Upper lobe of right lung (tissue), 1 donor: ENCODE data around the gene RAB11FIP2. TPM values are rescaled to one million over a fixed set of nuclear protein-coding genes. Genes with fewer than 3 reads are reported as not detected.
A peak's percentile ranks its signal among the peaks of the same experiment; 100 is the strongest.

ENCODE experiments used
- ATAC-seq: fragments of 200-7000 bp; cut with Tn5 transposase; one replicate; pipeline ENCODE4 v1.9.1; 2020; ENCODE audit warnings: mild to moderate bottlenecking, moderate library complexity
- DNase-seq: peaks from one replicate; pipeline ENCODE4 v3.0.0-alpha.2; 2020
- H3K27ac ChIP-seq: fragments of 200-600 bp; one replicate; pipeline ENCODE4 v1.8.0; 2022
- H3K27me3 ChIP-seq: fragments of 200-600 bp; one replicate; pipeline ENCODE4 v1.8.0; 2022; ENCODE audit warnings: mild to moderate bottlenecking
- H3K36me3 ChIP-seq: fragments of 200-600 bp; one replicate; pipeline ENCODE4 v1.8.0; 2022
- H3K4me1 ChIP-seq: fragments of 200-600 bp; one replicate; pipeline ENCODE4 v1.8.0; 2022
- H3K4me3 ChIP-seq: fragments of 200-600 bp; one replicate; pipeline ENCODE4 v1.8.0; 2022; ENCODE audit warnings: mild to moderate bottlenecking
- H3K9me3 ChIP-seq: fragments of 200-600 bp; one replicate; pipeline ENCODE4 v1.8.0; 2022
- intact Hi-C: fragments of 100-400 bp; cut with DNase I; formaldehyde crosslinking; loops from one replicate; pipeline ENCODE4 v1.11.0; 2022
- total RNA-seq: library from RNA; stranded (reverse); fragmentation: NEBNext Ultra II Directional; extraction: Animal tissue kit (Norgen Biotek cat#: 25700); gene quantifications from one replicate; pipeline ENCODE4 v1.2.1, GENCODE V29; 2021
- TF ChIP-seq, protein P1 (sequence below): fragments of 200-600 bp; IDR thresholded peaks from one replicate; pipeline ENCODE4 v1.8.0; 2022; ENCODE audit warnings: antibody characterized with exemption
- donor health status: DM: no; HTN: yes; CAD: no; lungs with severe emphysema.

RAB11FIP2 gene
- total RNA-seq, 1 donor from 2014 or later = 27.6 TPM

DNA sequence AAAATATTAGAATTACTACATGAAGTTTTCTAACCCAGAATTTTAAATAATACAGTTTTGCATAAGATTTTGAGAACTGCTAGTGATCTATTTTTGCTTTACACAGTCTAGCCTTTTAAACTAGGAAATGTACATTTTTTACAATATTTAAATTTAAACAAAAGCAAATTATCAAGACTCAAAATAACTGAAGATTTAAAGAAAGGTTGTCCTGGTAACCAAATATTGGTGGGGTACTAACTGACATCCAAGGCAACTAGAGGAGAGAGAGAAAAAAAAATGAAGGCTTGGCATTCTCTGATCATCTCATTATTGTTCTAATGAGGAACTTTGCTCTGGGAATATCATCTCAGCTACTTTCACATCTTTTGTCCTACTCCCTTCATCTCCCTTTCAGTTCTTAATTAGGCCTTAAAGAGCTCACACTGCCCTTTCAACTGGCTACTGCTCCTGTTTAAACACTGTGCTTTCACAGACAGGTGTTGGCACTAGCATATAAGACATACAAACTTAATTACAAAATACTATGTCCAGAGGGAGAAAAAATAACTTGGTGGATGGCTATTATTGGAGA, 33.7 kb downstream of the RAB11FIP2 start:
- Histone ChIP-seq H3K9me3 (no peaks in the 10 kb centered on the region), H3K4me1 (no peaks in the 10 kb centered on the region), H3K27ac (no peak overlapping the region), H3K27me3 (no peaks in the 10 kb centered on the region), H3K36me3 (peaks cover 10% of the 10 kb centered on the region), H3K4me3 (no peak overlapping the region)
- intact Hi-C loops = no loop called here
- ATAC-seq = no peak
- DNase-seq = no peak
- TF ChIP-seq, protein P1, sequence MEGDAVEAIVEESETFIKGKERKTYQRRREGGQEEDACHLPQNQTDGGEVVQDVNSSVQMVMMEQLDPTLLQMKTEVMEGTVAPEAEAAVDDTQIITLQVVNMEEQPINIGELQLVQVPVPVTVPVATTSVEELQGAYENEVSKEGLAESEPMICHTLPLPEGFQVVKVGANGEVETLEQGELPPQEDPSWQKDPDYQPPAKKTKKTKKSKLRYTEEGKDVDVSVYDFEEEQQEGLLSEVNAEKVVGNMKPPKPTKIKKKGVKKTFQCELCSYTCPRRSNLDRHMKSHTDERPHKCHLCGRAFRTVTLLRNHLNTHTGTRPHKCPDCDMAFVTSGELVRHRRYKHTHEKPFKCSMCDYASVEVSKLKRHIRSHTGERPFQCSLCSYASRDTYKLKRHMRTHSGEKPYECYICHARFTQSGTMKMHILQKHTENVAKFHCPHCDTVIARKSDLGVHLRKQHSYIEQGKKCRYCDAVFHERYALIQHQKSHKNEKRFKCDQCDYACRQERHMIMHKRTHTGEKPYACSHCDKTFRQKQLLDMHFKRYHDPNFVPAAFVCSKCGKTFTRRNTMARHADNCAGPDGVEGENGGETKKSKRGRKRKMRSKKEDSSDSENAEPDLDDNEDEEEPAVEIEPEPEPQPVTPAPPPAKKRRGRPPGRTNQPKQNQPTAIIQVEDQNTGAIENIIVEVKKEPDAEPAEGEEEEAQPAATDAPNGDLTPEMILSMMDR = no peak

DNA sequence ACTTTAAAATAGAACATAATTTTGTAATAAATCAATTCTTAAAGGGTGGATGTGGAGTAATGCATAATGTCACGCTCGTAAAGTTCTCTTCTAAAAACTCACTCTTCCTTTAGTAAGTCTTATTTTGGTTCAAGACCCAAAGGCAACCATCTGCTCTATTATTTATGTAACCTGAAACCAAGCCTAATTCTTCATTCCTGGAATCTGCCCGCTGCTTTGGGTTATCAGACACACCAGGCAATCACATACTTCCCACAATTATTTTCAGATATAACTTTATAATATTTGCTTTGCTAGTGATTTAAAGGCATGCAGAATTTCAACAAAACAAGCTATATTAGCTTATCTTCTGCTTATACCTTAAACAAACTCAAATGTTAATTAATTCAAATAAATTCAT, 39.0 kb downstream of the RAB11FIP2 start:
- H3K4me1 ChIP-seq = no peaks in the 10 kb centered on the region
- TF ChIP-seq, protein P1 = no peak
- H3K9me3 ChIP-seq = no peaks in the 10 kb centered on the region
- intact Hi-C loops = no loop called here
- H3K27ac ChIP-seq = no peak overlapping the region
- DNase-seq = no peak
- H3K4me3 ChIP-seq = no peak overlapping the region
- peaks cover 39% of the 10 kb centered on the region for H3K36me3 ChIP-seq
- no peaks in the 10 kb centered on the region for H3K27me3 ChIP-seq
- no peak for ATAC-seq

DNA sequence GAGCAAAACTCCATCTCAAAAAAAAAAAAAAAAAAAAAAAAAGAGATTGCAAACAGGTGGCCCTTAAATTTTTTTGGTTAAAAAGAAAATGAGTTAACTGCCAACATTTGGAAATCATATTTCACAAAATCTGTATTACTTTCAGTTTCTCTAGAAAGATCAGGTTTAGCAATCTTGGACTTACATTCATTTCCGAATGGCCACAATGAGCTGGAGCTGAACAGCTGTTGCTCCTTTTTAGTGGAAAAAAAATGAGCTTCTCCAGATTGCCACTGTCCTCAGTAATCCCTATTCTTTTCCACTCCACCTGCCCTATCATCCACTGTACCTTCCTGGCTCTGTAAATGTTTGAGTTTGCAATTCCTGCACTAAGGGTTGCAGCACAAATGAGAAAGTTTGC, 43.6 kb downstream of the RAB11FIP2 start:
- Histone ChIP-seq H3K4me1 (no peaks in the 10 kb centered on the region), H3K27me3 (no peaks in the 10 kb centered on the region), H3K4me3 (no peak overlapping the region), H3K9me3 (no peaks in the 10 kb centered on the region), H3K36me3 (peaks cover 30% of the 10 kb centered on the region), H3K27ac (no peak overlapping the region)
- intact Hi-C loops = no loop called here
- TF ChIP-seq, protein P1 = no peak
- ATAC-seq (no peak), DNase-seq (no peak)

DNA sequence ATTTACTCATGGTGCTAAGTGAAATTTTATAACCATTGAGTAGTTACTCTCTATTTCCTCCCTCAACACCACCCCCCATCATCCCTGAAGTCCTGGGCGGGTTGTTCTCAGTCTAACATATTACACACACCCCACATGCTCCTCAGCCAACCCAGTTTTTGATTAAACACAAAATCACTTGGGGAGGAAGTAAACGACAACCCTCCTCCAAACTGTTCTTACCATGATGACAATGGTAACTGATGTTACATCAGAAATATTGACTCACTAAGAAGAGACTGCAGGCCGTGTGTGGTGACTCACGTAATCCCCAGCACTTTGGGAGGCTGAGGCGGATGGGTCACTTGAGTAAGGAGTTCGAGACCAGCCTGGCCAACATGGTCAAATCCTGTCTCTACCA, 44.2 kb downstream of the RAB11FIP2 start:
- DNase-seq = no peak
- Histone ChIP-seq H3K27me3 (no peaks in the 10 kb centered on the region), H3K36me3 (peaks cover 25% of the 10 kb centered on the region), H3K4me1 (no peaks in the 10 kb centered on the region), H3K9me3 (no peaks in the 10 kb centered on the region), H3K27ac (no peak overlapping the region), H3K4me3 (no peak overlapping the region)
- TF ChIP-seq, protein P1 = no peak
- intact Hi-C loops = no loop called here
- ATAC-seq = peak; percentile 31

DNA sequence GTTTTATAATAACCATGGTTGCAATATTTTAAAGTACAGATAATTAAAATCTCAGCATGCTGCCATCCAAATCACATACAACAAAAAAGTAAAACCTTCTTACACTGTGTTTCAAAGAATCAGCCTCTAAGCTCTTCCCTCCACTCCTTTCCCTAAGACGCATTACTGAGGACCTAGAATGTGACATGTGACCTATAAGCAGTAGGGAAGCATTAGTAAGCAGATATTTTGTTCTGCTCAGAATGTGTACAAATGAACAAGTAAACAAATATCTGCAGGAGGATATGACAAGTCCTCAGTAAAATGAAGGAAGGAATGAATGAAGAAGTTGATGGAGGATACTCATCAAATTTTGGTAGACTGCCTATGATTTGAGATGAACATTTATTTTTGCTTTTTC, 49.1 kb downstream of the RAB11FIP2 start:
- H3K4me3 ChIP-seq = no peak overlapping the region
- H3K27me3 ChIP-seq = no peaks in the 10 kb centered on the region
- H3K27ac ChIP-seq = no peak overlapping the region
- no peaks in the 10 kb centered on the region for H3K4me1 ChIP-seq
- no peak for ATAC-seq
- intact Hi-C loops = no loop called here
- H3K9me3 ChIP-seq = no peaks in the 10 kb centered on the region
- no peaks in the 10 kb centered on the region for H3K36me3 ChIP-seq
- no peak for DNase-seq
- TF ChIP-seq, protein P1 = no peak

DNA sequence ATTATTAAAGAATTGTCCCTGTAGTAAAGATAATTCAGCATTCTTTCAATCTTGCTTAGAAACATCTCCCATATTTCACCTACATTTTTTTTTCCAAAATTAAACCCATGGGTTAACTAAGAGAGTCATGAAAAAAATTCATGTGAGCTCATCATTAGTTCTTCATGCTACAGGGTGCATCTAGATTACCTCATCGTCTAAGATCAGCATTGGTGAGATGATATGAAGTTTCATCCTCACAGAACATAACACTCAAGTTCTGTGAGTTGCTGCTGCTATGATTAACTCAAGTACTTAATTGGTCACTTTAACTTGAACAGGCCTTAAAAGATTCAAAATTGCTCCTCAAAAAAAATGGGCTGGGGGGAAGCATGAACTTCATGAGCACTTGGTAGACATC, 50.0 kb downstream of the RAB11FIP2 start:
- no peaks in the 10 kb centered on the region for H3K9me3 ChIP-seq
- H3K4me1 ChIP-seq = no peaks in the 10 kb centered on the region
- DNase-seq (no peak), ATAC-seq (no peak)
- intact Hi-C loops = no loop called here
- TF ChIP-seq, protein P1 = no peak
- H3K4me3 ChIP-seq = no peak overlapping the region
- no peak overlapping the region for H3K27ac ChIP-seq
- H3K36me3 ChIP-seq = no peaks in the 10 kb centered on the region
- H3K27me3 ChIP-seq = no peaks in the 10 kb centered on the region
